ENCODE measurements around the gene MRPL58.

DNA sequence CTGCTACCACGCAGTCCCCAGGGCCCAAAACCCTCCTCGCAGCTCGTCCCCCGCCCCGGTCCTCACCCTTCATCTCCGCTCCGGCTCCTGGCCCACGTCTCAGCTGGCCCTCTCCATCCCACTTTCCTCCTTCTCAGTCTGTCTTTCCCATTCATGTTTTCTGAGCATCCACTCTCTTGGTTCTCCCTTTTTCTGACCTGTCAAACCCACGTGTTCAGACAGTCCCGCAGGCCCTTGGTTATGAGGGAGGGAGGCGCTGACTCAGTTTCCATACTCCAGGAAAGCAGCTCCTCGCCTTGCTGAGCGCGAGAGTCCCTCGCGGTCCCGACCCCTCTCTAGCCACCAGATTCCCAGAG, 39.5 kb upstream of the MRPL58 start:
- TF ChIP-seq POLR2A (IDR thresholded peaks at IDR 0.05) (no peak), CTCF (IDR thresholded peaks at IDR 0.05) (no peak), POLR2AphosphoS5 (IDR thresholded peaks at IDR 0.05) (no peak)

Measured in breast epithelium (tissue), 3 donors.